GM12874 (cell line): Measurements from ENCODE around the gene ELMOD1.

ENCODE experiments used
- TF ChIP-seq, protein P1 (sequence below): IDR thresholded peaks from 2 replicates; pipeline ENCODE4 v1.5.1; 2011; ENCODE audit warnings: low read depth, mild to moderate bottlenecking, control low read depth, low read length, moderate library complexity; ENCODE audit not compliant: insufficient read depth

ELMOD1 gene

DNA sequence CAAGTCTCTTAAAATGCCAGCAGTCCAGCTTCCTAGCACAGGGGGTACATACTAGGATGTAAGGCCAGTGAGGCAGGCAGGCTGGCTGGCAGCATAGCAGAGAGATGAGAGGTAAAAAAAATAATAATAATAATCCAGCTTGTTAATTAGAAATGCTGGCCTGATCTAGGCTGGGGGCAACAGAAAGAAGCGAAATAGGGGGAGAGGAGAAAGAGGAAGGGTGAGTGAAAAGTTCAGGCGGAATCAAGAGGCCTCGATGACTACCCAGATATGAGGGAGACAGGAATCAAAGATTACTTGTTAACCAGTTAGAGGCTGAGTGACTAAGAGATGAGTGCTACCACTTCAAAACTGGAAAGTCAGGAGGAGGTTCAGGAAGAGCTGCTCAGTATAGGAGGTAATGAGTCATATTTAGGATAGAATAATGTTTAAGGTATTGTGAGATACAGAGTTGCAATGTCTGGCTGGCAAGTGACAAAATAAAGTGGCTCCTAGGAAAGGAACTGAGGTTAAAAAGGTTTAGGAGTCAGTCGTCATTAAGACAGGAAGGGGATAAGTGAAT, 28.2 kb upstream of the ELMOD1 start:
- TF ChIP-seq, protein P1, sequence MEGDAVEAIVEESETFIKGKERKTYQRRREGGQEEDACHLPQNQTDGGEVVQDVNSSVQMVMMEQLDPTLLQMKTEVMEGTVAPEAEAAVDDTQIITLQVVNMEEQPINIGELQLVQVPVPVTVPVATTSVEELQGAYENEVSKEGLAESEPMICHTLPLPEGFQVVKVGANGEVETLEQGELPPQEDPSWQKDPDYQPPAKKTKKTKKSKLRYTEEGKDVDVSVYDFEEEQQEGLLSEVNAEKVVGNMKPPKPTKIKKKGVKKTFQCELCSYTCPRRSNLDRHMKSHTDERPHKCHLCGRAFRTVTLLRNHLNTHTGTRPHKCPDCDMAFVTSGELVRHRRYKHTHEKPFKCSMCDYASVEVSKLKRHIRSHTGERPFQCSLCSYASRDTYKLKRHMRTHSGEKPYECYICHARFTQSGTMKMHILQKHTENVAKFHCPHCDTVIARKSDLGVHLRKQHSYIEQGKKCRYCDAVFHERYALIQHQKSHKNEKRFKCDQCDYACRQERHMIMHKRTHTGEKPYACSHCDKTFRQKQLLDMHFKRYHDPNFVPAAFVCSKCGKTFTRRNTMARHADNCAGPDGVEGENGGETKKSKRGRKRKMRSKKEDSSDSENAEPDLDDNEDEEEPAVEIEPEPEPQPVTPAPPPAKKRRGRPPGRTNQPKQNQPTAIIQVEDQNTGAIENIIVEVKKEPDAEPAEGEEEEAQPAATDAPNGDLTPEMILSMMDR = no peak

DNA sequence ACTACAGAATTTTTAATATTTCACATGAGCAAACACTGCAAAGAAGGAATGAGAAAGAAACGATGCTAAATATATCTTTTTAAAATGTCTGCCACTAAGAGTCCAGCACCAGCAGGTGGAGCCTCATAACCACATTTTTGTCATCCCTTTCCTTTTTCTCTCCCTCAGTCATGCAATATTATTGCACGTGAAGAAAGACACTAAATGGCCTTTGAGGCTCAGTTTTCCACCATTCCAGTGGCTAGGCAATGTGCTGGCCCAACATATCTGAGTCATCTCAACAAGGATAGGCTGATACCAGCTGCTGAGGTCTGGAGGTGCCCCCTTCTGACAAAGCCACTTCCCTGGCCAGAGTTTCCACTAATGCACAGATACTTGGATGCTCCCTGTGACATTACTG, 27.2 kb upstream of the ELMOD1 start:
- TF ChIP-seq, protein P1 = peak; percentile 49

DNA sequence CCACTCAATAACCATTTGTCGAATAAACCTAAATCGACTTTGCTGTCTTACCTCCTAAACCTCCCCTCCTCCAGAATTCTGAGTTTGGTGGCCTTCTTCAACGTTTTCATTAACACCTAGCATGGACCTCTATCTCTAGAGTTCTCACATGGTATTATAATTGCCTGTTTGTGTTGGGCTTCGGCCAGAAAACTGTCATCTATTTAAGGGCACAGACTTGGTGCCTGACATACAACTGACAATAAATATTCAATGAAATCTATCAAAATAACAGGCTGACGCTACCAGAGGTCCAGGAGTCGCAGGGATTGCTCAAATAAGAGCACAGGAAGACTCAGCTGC, 26.1 kb upstream of the ELMOD1 start:
- TF ChIP-seq, protein P1 = no peak

GRCh38 chr11:107565219-107565937, 25.6 kb upstream of the ELMOD1 start, which contains the start of gene ALKBH8:
Gene ALKBH8 (minus strand): TSS chr11:107565735. CDS start chr11:107560893, 4,842 bp downstream.
- TF ChIP-seq, protein P1 = no peak

DNA sequence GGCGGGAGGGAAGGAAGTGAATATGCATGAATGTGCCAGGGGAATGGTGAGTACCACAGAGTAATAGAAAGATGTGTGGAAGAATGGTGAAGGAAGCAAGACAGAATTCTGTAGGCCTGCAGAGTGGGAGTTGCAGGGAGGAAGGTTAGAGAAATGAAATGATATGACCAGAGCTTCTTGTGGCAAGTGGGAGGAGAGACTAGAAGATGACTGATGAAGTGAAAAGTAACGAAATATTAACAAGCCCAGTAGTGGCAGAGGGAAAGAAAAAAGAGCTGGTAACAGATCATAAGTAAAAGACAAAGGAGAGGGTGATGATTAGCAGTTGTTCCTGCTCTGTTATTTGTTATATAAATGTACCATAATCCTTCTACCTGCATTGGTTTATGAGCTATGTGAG, 24.4 kb upstream of the ELMOD1 start:
- TF ChIP-seq, protein P1 = no peak

DNA sequence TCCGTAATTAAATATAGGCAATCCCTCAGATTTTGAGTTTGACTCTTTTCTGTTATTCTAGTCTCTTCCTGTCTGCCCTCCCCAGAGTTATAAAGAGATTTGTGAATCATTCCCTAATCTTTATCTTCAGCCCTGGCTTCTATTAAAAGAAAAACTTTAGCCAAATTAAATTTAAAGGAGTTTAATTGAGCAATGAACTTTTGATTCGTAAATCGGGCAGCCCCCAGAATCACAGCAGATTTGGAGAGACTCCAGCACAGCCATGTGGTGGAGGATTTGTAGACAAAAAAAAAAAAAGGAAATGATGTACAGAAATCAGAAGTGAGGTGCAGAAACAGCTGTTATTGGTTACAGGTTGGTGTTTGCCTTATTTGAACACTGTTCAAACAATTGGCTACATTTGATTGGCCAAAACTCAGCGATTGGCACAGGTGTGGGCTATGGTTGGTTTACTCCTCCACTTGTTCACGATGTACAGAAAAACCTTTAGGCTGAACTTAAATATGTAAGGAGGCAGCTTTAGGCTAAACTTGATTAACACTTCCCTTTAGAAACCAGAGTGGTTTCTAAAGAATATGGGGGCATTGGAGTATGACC, 23.1 kb upstream of the ELMOD1 start:
- TF ChIP-seq, protein P1 = no peak

DNA sequence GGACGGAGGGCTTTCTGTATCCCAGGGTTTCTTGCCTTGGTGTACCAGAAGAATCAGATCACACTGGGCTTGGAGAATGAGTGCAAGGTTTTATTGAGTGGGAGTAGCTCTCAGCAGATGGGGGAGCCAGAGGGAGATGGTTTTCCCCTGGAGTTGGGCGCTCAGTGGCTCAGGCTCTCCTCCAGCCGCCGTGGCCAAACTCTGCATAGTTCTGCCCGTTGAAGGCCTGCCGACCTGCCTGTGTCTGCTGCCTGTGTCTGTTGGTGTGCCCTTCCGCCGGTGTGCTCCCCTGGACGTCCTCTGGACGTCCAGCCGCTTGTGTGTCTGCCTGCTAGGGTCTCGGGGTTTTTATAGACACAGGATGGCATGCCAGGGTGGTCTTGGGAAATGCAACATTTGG, 20.9 kb upstream of the ELMOD1 start:
- TF ChIP-seq, protein P1 = no peak
